T-helper 9 cell (primary cell): ENCODE measurements around the gene PCK1.

Source experiments
- DNase-seq: peaks from one replicate; pipeline ENCODE4 v3.0.0-alpha.2; 2020

Gene PCK1

GRCh38 chr20:57608516-57608915, 47.6 kb downstream of the PCK1 start:
- no peak for DNase-seq

GRCh38 chr20:57609086-57609841, 48.4 kb downstream of the PCK1 start:
- no peak for DNase-seq

- no peak for DNase-seq
Measured at GRCh38 chr20:57609842-57610167, 48.9 kb downstream of the PCK1 start.

GRCh38 chr20:57610261-57610952, 49.5 kb downstream of the PCK1 start:
- no peak for DNase-seq

DNA sequence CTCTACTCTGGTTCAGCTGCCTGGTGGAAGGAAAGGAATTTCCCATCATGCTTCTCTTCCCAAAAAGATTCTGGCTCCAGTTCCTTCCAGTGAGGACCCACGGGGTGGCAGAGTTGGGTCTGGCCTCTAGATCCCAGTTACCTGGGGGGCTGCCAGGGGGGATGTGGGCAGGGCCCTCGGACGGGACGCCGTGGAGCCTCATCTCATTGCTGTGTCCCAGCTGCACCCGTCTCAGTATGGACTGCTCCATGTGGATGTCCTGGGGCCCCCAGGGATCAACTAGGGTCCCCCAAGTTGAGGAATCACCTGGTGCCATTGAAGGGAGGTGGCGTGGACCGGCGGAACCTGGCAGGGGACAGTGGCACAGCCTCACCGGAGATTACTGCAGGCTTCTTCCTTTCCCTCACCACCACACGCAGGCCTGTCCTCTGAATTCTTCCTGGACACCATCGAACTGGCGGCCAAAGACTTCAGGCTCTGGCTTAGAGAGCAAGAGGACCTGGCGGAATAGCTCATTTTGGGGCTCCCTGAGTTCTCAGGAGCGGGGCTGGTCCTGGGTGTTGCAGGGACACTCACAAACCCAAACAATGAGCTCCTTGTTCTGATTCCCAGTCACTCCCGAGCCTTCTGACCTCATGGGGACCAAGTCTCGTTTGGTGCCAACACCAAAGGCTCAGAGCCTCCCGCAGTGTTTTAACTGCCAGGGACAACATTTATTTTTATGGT, 50.8 kb downstream of the PCK1 start:
- no peak for DNase-seq

GRCh38 chr20:57612436-57612835, 51.5 kb downstream of the PCK1 start:
- DNase-seq = no peak

DNA sequence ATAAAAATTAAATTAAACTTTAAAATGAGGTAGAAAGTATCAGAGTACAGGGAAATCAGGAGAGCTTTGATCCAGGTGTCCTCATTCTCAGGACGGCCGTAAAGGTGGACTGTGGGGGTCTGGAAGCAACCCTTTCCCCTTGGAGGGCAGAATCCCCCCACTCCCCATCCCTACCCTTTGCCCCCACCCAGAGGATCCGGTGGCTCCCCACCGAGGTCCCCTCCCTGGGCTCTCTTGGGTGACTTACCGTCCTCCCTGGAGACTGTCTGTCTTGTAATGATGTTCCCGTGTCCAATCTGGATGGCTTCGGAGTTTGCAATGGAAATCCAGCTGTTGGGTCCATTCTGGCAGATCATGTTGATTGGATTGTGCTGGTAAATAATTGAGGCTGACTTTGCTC, 52.0 kb downstream of the PCK1 start:
- DNase-seq = no peak

DNA sequence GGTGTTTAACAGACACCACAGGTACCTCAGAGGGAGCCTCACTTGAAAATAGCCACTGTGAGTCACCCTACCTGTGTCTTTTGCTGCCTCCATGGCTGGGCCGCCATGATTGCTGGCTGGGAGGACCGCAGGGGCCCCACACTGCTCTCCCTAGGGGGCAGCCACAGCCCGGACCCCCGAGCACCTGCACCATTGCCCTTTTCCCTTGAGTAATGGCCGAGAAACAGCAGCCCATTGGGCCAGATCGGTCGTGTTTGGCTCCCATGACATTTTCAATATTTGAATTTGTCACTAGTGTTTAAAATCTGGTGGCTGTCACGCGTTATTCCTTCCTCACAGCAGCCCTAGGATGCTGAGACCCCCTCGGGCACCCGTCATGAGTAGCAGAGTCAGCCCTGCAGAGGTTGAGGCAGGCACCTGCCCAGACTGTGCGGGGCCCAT, 52.6 kb downstream of the PCK1 start:
- no peak for DNase-seq

DNA sequence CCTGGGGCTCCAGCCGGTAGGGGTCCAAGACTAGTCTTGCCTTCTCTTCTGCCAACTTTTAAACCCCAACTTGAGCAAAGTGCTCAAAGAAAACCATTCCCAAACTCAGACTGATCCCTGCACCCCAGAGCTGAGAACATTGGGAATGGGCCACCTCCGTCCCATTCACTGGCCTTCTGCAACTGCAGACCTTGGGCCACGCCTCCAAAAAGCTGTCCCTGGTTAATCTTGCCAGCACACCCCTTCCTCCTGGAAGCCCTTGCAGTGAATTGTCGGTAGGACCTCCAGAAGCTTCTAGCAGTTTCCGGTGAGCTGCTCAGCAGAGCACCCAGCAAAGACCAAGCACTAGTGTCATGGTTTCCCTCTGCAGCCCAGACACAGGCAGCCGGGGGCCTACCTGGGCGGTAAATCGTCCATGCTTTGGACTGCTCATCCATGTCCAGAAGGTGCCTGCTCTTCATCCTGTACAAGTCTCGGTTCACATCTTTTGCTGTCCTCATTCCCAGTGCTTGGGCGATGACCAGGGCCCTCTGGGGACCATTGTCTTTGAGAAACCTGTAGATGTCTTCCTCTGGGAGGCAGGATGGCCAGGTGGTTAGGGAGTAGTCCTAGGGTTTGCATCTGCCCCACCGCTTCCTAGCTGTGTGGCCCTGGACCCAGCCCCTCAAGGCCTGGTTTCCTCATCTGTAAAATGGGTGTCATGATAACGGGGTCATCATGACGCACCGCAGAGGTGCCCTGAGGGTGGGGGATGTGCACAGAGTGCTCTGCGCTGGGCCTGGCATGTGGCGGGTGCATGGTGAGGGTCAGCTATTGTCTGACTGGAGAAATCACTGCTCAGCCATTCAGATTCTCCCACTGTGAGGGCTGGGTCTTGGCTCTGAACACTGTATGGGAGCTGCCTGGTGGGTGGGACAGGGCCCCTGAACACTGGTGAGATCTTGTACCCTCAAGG, 53.9 kb downstream of the PCK1 start:
- no peak for DNase-seq

DNA sequence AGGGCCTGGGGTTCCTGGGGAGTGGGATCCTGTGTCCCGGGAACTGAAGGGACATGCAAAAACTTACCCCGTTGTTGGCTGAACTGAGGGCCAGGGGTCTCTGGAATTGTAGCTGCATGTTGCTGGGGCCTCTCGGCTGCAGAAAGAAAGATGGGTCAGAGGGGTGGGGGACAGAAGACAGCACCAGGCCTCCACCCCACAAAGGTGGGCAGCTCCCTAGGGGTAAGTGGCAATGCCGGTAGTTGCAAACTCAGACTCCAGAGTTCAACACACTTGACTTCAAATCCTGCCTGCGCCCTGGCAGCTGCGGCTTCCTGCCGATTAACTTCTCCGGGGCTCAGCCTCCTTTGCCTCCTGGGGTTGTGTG, 54.5 kb downstream of the PCK1 start:
- no peak for DNase-seq

DNA sequence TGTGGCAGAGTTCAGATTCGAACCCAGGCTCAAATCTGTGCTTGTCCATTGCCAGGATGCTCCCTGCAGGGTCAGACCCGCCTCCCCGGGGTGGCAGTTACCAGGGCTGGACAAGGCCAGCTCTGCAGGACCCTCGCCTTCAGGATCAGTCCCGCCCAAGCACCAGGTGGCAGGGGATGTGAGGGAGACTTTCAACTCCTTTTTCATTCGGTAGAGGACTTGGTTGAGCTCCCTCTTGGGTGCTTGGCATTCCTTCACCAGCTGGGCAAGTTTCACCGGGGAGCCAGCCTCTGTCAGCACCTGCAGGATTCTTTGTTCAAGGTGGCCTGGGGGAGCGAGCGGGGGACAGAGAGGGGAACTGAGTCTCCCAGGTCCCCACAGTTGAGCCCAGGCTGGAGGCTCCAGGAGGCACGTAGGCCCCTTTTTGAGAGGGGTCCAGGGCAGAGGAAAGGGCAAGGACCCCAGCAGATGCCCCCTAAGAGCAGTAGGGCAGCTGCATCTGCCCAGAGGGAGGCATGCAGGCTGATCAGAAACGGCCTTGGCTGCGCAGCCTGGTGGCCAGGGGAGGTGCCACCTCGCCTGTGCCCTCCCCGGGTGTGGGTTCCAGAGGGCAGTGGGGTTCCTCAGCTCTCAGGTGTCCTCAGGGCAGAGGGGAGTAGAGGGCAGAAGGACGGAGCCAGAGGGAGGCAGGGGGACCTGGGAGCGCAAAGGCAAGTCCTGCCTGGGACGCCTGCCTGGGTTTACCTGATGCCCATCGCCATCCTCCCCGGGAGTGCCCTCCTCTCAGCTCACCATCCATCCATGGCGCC, 55.4 kb downstream of the PCK1 start:
- DNase-seq = no peak

DNA sequence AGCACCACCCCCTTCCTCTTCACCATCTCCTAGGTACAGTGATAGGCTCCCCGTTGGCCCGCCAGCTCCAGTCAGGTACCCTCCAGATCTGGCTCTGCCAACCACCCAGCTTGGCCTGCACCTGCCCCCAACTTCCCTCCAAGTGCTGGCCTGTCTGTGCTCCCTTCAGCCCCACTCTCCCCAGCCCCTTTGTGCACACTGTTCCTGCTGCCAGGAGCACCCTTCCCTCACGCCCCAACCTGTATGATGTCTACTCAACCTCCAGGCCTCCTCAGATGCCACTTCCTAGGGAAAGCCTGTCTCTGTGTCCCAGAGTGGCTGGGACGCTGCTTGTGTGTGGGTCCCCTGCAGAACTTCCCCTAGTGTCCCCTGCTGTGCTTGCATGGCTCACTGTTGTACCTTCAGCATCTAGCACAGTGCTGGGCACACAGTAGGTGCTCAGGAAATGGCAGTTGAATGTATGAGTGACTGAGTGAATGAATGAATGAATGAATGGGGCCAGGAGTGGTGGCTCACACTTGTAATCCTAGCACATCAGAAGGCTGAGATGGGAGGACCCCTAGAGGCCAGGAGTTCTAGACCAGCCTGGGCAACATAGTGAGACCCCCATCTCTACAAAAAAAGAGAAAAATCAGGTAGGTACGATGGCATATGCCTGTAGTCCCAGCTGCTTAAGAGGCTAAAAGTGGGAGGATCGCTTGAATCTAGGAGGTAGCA, 56.3 kb downstream of the PCK1 start:
- DNase-seq = no peak
